Mucosa of rectum (tissue), 2 donors: ENCODE data around the gene PRKAG2.
A peak's percentile ranks its signal among the peaks of the same experiment; 100 is the strongest.

ENCODE experiments used
- H3K27ac ChIP-seq, 2 donors: one replicate each; pipeline ENCODE4 v1.7.0; 2013; ENCODE audit warnings: inconsistent platforms in 2 of 2, low read depth in 2 of 2, low read length in 2 of 2
- H3K27me3 ChIP-seq, 2 donors: one replicate each; pipeline ENCODE4 v1.7.0; 2013; ENCODE audit warnings: low read length in 2 of 2; ENCODE audit not compliant: control insufficient read depth in 2 of 2, insufficient read depth in 2 of 2
- H3K36me3 ChIP-seq, 2 donors: one replicate each; pipeline ENCODE4 v1.7.0; 2013; ENCODE audit warnings: low read length in 2 of 2; ENCODE audit not compliant: control insufficient read depth in 2 of 2, insufficient read depth in 2 of 2
- H3K4me1 ChIP-seq, 2 donors: one replicate each; pipeline ENCODE4 v1.7.0; 2013; ENCODE audit warnings: low read length in 2 of 2, mild to moderate bottlenecking in 1 of 2; ENCODE audit not compliant: control insufficient read depth in 2 of 2, insufficient read depth in 2 of 2
- H3K4me3 ChIP-seq, 2 donors: one replicate each; pipeline ENCODE4 v1.7.0; 2013; ENCODE audit warnings: low read length in 2 of 2
- H3K9ac ChIP-seq, 2 donors: one replicate each; pipeline ENCODE4 v1.7.0; 2013; ENCODE audit warnings: low read length in 2 of 2, low read depth in 1 of 2, mild to moderate bottlenecking in 1 of 2
- H3K9me3 ChIP-seq, 2 donors: one replicate each; pipeline ENCODE4 v1.7.0; 2013; ENCODE audit warnings: low read length in 2 of 2; ENCODE audit not compliant: control insufficient read depth in 2 of 2
- donor health status: healthy.
- donor health status: Normal muscosa, but diverticular disease.

PRKAG2 gene

GRCh38 chr7:151744051-151744580, 132.8 kb downstream of the PRKAG2 start:
- H3K27ac ChIP-seq: peak overlapping the region; percentile 43 to 66
- H3K27me3 ChIP-seq: no peaks in the 10 kb centered on the region
- no peaks in the 10 kb centered on the region for H3K9me3 ChIP-seq
- peak overlapping the region in 1 of 2 donors; percentile 53 for H3K9ac ChIP-seq
- H3K4me3 ChIP-seq: no peak overlapping the region
- H3K4me1 ChIP-seq: peaks cover 10 to 20% of the 10 kb centered on the region in 2 donors
- no peaks in the 10 kb centered on the region for H3K36me3 ChIP-seq

- Histone ChIP-seq H3K9me3 (no peaks in the 10 kb centered on the region), H3K4me1 (peaks cover 10 to 20% of the 10 kb centered on the region in 2 donors), H3K36me3 (no peaks in the 10 kb centered on the region), H3K27me3 (no peaks in the 10 kb centered on the region), H3K27ac (no peak overlapping the region), H3K4me3 (no peak overlapping the region), H3K9ac (no peak overlapping the region)
These were observed 133.4 kb downstream of the PRKAG2 start for GRCh38 chr7:151743481-151743983.

- Histone ChIP-seq H3K9ac (no peak overlapping the region), H3K9me3 (no peaks in the 10 kb centered on the region), H3K4me3 (no peak overlapping the region), H3K36me3 (no peaks in the 10 kb centered on the region), H3K4me1 (peaks cover 10 to 20% of the 10 kb centered on the region in 2 donors), H3K27ac (no peak overlapping the region), H3K27me3 (no peaks in the 10 kb centered on the region)
These were observed 134.0 kb downstream of the PRKAG2 start for GRCh38 chr7:151742713-151743480.

GRCh38 chr7:151741585-151741984, 135.3 kb downstream of the PRKAG2 start:
- Histone ChIP-seq H3K9me3 (no peaks in the 10 kb centered on the region), H3K36me3 (no peaks in the 10 kb centered on the region), H3K27ac (no peak overlapping the region), H3K4me3 (no peak overlapping the region), H3K27me3 (no peaks in the 10 kb centered on the region), H3K4me1 (peaks cover 10 to 20% of the 10 kb centered on the region in 2 donors), H3K9ac (no peak overlapping the region)

- Histone ChIP-seq H3K9me3 (no peaks in the 10 kb centered on the region), H3K27me3 (no peaks in the 10 kb centered on the region), H3K9ac (no peak overlapping the region), H3K4me1 (peaks cover 10 to 14% of the 10 kb centered on the region in 2 donors), H3K36me3 (no peaks in the 10 kb centered on the region), H3K4me3 (no peak overlapping the region), H3K27ac (no peak overlapping the region)
These were observed 136.6 kb downstream of the PRKAG2 start for GRCh38 chr7:151740081-151740851.

- Histone ChIP-seq H3K9me3 (no peaks in the 10 kb centered on the region), H3K36me3 (no peaks in the 10 kb centered on the region), H3K27me3 (no peaks in the 10 kb centered on the region), H3K9ac (no peak overlapping the region), H3K27ac (no peak overlapping the region), H3K4me1 (peaks cover 2 to 4% of the 10 kb centered on the region in 2 donors), H3K4me3 (no peak overlapping the region)
These were observed 138.0 kb downstream of the PRKAG2 start for GRCh38 chr7:151738925-151739324.

GRCh38 chr7:151736403-151736909, 140.5 kb downstream of the PRKAG2 start:
- Histone ChIP-seq H3K4me3 (peak overlapping the region in 1 of 2 donors; percentile 5), H3K4me1 (no peaks in the 10 kb centered on the region), H3K27ac (no peak overlapping the region), H3K9ac (no peak overlapping the region), H3K9me3 (no peaks in the 10 kb centered on the region), H3K27me3 (no peaks in the 10 kb centered on the region), H3K36me3 (no peaks in the 10 kb centered on the region)

GRCh38 chr7:151735851-151736402, 141.0 kb downstream of the PRKAG2 start:
- Histone ChIP-seq H3K4me3 (peak overlapping the region in 1 of 2 donors; percentile 5), H3K36me3 (no peaks in the 10 kb centered on the region), H3K27ac (peak overlapping the region in 1 of 2 donors; percentile 6), H3K27me3 (no peaks in the 10 kb centered on the region), H3K4me1 (no peaks in the 10 kb centered on the region), H3K9ac (no peak overlapping the region), H3K9me3 (no peaks in the 10 kb centered on the region)

- Histone ChIP-seq H3K4me3 (no peak overlapping the region), H3K36me3 (no peaks in the 10 kb centered on the region), H3K27ac (no peak overlapping the region), H3K9me3 (no peaks in the 10 kb centered on the region), H3K9ac (no peak overlapping the region), H3K4me1 (no peaks in the 10 kb centered on the region), H3K27me3 (no peaks in the 10 kb centered on the region)
These were observed 141.6 kb downstream of the PRKAG2 start for GRCh38 chr7:151735186-151735850.
